CD14-positive monocyte (primary cell): ENCODE measurements around the gene STXBP6. TPM values are rescaled to one million over a fixed set of nuclear protein-coding genes. Genes with fewer than 3 reads are reported as not detected.

Source experiments
- DNase-seq, 3 donors: peaks; one replicate each; pipeline ENCODE4 v3.0.0-alpha.2; 2011 to 2022
- H2AFZ ChIP-seq: 2 replicates; pipeline ENCODE4 v1.6.0; 2012; ENCODE audit warnings: mild to moderate bottlenecking, low read depth, low read length, inconsistent platforms; ENCODE audit not compliant: insufficient read depth, poor library complexity, severe bottlenecking
- H3K27ac ChIP-seq, 2 donors: 1 replicate in 1 of 2; 2 replicates in 1 of 2; pipeline ENCODE4 v1.5.1; 2012 to 2013; ENCODE audit warnings: low read length in 2 of 2, control low read depth in 1 of 2, inconsistent platforms in 1 of 2, low read depth in 1 of 2, mild to moderate bottlenecking in 1 of 2
- H3K27me3 ChIP-seq, 2 donors: one replicate each; pipeline versions ENCODE4 v1.6.0 to v1.6.1; 2011 to 2013; ENCODE audit warnings: low read length in 2 of 2; ENCODE audit not compliant: control insufficient read depth in 2 of 2, insufficient read depth in 2 of 2
- H3K36me3 ChIP-seq, 2 donors: replicated peaks in 1 of 2; 1 replicate in 1 of 2; 2 replicates in 1 of 2; pipeline versions ENCODE4 v1.5.1 to v1.6.1; 2012 to 2013; ENCODE audit warnings: low read length in 2 of 2, control low read depth in 1 of 2, inconsistent platforms in 1 of 2, mild to moderate bottlenecking in 1 of 2; ENCODE audit not compliant: insufficient read depth in 2 of 2, control insufficient read depth in 1 of 2
- H3K4me1 ChIP-seq, 2 donors: 1 replicate in 1 of 2; 2 replicates in 1 of 2; pipeline versions ENCODE4 v1.5.1 to v1.6.1; 2012 to 2013; ENCODE audit warnings: low read length in 2 of 2, control low read depth in 1 of 2, inconsistent platforms in 1 of 2, mild to moderate bottlenecking in 1 of 2, moderate library complexity in 1 of 2; ENCODE audit not compliant: insufficient read depth in 2 of 2, control insufficient read depth in 1 of 2
- H3K4me2 ChIP-seq: replicated peaks from 2 replicates; pipeline ENCODE3; 2012; ENCODE audit warnings: low read length, moderate library complexity, mild to moderate bottlenecking; ENCODE audit not compliant: poor library complexity, severe bottlenecking; ENCODE audit errors: extremely low read depth
- H3K4me3 ChIP-seq, 3 experiments: fragments of 200-600 bp in 1 of 3; sonication (generic) in 1 of 3; replicated peaks in 1 of 3; 1 replicate in 2 of 3; 2 replicates in 1 of 3; pipeline ENCODE4 v1.5.1; 2011 to 2013; ENCODE audit warnings: low read length in 3 of 3, mild to moderate bottlenecking in 3 of 3, control low read depth in 2 of 3, low read depth in 2 of 3, inconsistent platforms in 1 of 3, moderate library complexity in 1 of 3
- H3K79me2 ChIP-seq: 2 replicates; pipeline ENCODE4 v1.6.0; 2012; ENCODE audit warnings: mild to moderate bottlenecking, control low read depth, inconsistent platforms, low read length, moderate library complexity; ENCODE audit not compliant: insufficient read depth
- H3K9ac ChIP-seq: 2 replicates; pipeline ENCODE4 v1.6.0; 2017; ENCODE audit warnings: low read length, mild to moderate bottlenecking; ENCODE audit not compliant: insufficient read depth, poor library complexity, severe bottlenecking
- H3K9me3 ChIP-seq, 2 donors: replicated peaks in 1 of 2; 1 replicate in 1 of 2; 2 replicates in 1 of 2; pipeline versions ENCODE4 v1.5.1 to v1.6.1; 2012 to 2013; ENCODE audit warnings: low read length in 2 of 2, control low read depth in 1 of 2; ENCODE audit not compliant: control insufficient read depth in 1 of 2, insufficient read depth in 1 of 2
- H4K20me1 ChIP-seq: 2 replicates; pipeline ENCODE4 v1.6.0; 2012; ENCODE audit warnings: mild to moderate bottlenecking, low read length, control low read depth, moderate library complexity; ENCODE audit not compliant: insufficient read depth
- H3K27ac Mint-ChIP-seq, 7 donors: one replicate each; pipeline ENCODE4 v1.8.0; 2020; ENCODE audit warnings: mild to moderate bottlenecking in 7 of 7, mixed read lengths in 7 of 7, moderate library complexity in 6 of 7, inconsistent platforms in 2 of 7
- H3K27me3 Mint-ChIP-seq, 3 donors: one replicate each; pipeline ENCODE4 v1.8.0; 2021 to 2022; ENCODE audit warnings: low read depth in 3 of 3, mild to moderate bottlenecking in 3 of 3, mixed read lengths in 3 of 3, moderate library complexity in 3 of 3, inconsistent platforms in 1 of 3
- H3K36me3 Mint-ChIP-seq, 2 donors: one replicate each; pipeline ENCODE4 v1.8.0; 2020; ENCODE audit warnings: mixed read lengths in 2 of 2, inconsistent platforms in 1 of 2, mild to moderate bottlenecking in 1 of 2
- H3K4me1 Mint-ChIP-seq: one replicate; pipeline ENCODE4 v1.8.0; 2020; ENCODE audit warnings: mild to moderate bottlenecking, mixed read lengths
- H3K4me3 Mint-ChIP-seq, 2 donors: one replicate each; pipeline ENCODE4 v1.8.0; 2020; ENCODE audit warnings: mild to moderate bottlenecking in 2 of 2, mixed read lengths in 2 of 2, moderate library complexity in 1 of 2
- H3K9me3 Mint-ChIP-seq, 7 donors: one replicate each; pipeline ENCODE4 v1.8.0; 2020 to 2022; ENCODE audit warnings: mixed read lengths in 7 of 7, mild to moderate bottlenecking in 6 of 7, moderate library complexity in 6 of 7, inconsistent platforms in 2 of 7
- CTCF ChIP-seq: fragments of 200-600 bp; IDR thresholded peaks from one replicate; pipeline ENCODE4 v1.8.0; 2022; ENCODE audit warnings: antibody characterized with exemption, mild to moderate bottlenecking
- WGBS: methylation state at CpG from one replicate; pipeline ENCODE4 v1.1.5; 2013; ENCODE audit warnings: missing lambda C conversion rate; ENCODE audit not compliant: insufficient coverage; 5-methylcytosine and 5-hydroxymethylcytosine counted together
- intact Hi-C, 2 donors: fragments of 100-400 bp; cut with micrococcal nuclease; formaldehyde crosslinking; loops; one replicate each; pipeline versions ENCODE4 v1.15.0 to v1.15.1; 2023
- polyA plus RNA-seq, 3 donors: library from polyadenylated mRNA; depleted of rRNA in 1 of 3; unstranded in 2 of 3; stranded (reverse) in 1 of 3; fragments of 300-500 nt in 2 of 3; fragments of >200 nt in 1 of 3; fragmentation: Illumina TruSeq in 2 of 3; gene quantifications; 1 replicate in 2 of 3; 2 replicates in 1 of 3; pipeline ENCODE4 v1.2.3, GENCODE V29; 2012 to 2021

STXBP6 gene
- polyA plus RNA-seq, 3 donors, result 0.05 to 0.25 (median 0.08) TPM

- Histone ChIP-seq H3K27ac (no peak overlapping the region), H3K27me3 (no peaks in the 10 kb centered on the region), H3K79me2 (no peaks in the 10 kb centered on the region), H2AFZ (no peak overlapping the region), H3K9me3 (no peaks in the 10 kb centered on the region), H3K4me1 (no peaks in the 10 kb centered on the region), H3K4me2 (no peak overlapping the region), H3K9ac (no peak overlapping the region), H4K20me1 (no peaks in the 10 kb centered on the region), H3K36me3 (no peaks in the 10 kb centered on the region), H3K4me3 (no peak overlapping the region)
- H3K9me3 Mint-ChIP-seq, result peaks cover 0 to 4% (median 2%) of the 10 kb centered on the region in 7 donors
- TF ChIP-seq CTCF, result no peak
- H3K27me3 Mint-ChIP-seq, result peaks cover 0 to 5% (median 3%) of the 10 kb centered on the region in 3 donors
- 96% methylated on average over 2 of the region's 5 CpGs for WGBS
- H3K4me1 Mint-ChIP-seq, result peaks cover 5% of the 10 kb centered on the region
- no peak for DNase-seq
- no peak overlapping the region for H3K4me3 Mint-ChIP-seq
- intact Hi-C loops, result no loop called here
- no peaks in the 10 kb centered on the region for H3K36me3 Mint-ChIP-seq
- no peak overlapping the region for H3K27ac Mint-ChIP-seq
These were observed 247.7 kb downstream of the STXBP6 start for GRCh38 chr14:24802236-24802635.

DNA sequence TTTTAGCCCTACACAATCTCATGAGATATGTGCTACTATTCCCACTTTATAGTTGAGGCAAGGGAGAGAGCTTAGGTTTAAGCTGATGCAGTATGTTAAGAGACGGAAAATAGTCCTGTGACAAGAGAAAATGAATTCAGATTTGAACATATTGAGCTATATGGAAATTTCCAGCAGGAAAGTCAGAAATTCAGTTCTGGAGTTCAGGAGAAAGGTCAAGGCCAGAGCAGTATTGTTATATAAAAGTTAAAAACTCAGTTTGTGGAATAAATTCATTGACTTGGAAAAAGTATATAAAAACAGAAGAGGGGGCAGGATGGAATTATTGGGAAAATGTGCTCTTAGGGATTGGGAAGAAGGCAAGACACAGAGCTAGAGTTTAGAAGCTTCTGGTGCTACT, 248.9 kb downstream of the STXBP6 start:
- Histone ChIP-seq H3K9ac (no peak overlapping the region), H3K4me3 (no peak overlapping the region), H3K4me1 (no peaks in the 10 kb centered on the region), H3K36me3 (no peaks in the 10 kb centered on the region), H3K9me3 (no peaks in the 10 kb centered on the region), H4K20me1 (no peaks in the 10 kb centered on the region), H3K27ac (no peak overlapping the region), H2AFZ (no peak overlapping the region), H3K4me2 (no peak overlapping the region), H3K27me3 (no peaks in the 10 kb centered on the region), H3K79me2 (no peaks in the 10 kb centered on the region)
- Mint-ChIP-seq H3K4me3 (no peak overlapping the region), H3K9me3 (peaks cover 0 to 7% (median 2%) of the 10 kb centered on the region in 7 donors), H3K27ac (peak overlapping the region in 1 of 7 donors; percentile 9), H3K27me3 (peaks cover 0 to 5% (median 3%) of the 10 kb centered on the region in 3 donors), H3K36me3 (no peaks in the 10 kb centered on the region), H3K4me1 (peaks cover 5% of the 10 kb centered on the region)
- TF ChIP-seq CTCF, result no peak
- DNase-seq, result no peak
- 100% methylated on average over 1 of the region's 1 CpG for WGBS
- intact Hi-C loops, result no loop called here
